HG02943 (cell line): ENCODE measurements around the gene NEU1.
"Not testable (repeated sequence)": the region's sequence is repeated elsewhere in the genome, so short reads cannot be mapped to it uniquely, and the experiment has no call there.

Experiments
- ATAC-seq: cut with Tn5 transposase; IDR thresholded peaks from one replicate; pipeline ENCODE4 v1.9.1; 2021; ENCODE audit warnings: mild to moderate bottlenecking, low read depth, moderate library complexity; ENCODE audit not compliant: unreplicated experiment

The NEU1 gene

GRCh38 chr6:31822036-31822821 is 40.4 kb downstream of the NEU1 start:
- ATAC-seq: no peak

GRCh38 chr6:31821301-31822035 is 41.2 kb downstream of the NEU1 start:
- no peak for ATAC-seq

- not testable (repeated sequence) for ATAC-seq
Measured at GRCh38 chr6:31820399-31820798, 42.2 kb downstream of the NEU1 start.

DNA sequence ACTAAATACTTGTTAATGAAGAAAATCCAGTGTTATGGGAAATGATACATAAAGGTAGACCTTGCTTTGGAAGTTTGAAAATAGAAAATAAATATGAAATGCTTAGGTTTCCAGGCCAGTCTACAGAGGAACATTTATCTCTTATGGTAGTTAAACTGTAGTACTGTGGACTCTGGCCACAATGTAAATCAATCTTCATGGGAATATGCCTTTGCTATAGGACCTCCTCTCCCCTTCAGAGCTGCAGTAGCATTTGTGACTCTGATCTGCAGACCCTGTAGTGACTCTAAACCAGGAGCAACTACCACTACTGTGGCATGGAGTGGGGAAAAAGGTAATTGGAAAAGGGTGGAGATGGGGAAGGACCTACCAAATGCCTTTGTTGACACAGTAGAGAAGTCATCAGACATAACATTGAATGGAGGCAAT is 42.7 kb downstream of the NEU1 start:
- no peak for ATAC-seq

DNA sequence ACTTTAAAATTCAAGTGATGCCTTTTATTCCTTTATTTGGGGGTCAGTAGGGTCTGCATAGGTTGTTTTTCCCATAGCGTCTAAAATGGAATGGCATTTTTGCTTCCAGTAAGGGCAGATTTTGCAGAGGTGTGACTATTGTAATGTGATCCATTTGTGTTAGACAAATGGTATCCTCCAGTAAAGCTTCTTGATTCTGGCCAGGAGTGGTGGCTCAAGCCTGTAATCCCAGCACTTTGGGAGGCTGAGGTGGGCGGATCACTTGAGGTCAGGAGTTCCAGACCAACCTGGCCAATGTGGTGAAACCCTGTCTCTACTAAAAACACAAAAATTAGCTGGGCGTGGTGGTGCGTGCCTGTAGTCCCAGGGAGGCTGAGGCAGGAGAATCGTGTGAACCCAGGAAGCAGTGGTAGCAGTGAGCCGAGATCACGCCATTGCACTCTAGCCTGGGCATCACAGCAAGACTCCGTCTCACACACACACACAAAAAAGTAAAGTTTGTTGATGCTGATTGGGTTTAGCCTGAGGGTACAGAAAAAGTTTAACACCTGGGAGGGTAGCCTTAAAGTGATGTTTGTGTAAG is 44.6 kb downstream of the NEU1 start:
- ATAC-seq: not testable (repeated sequence)

GRCh38 chr6:31817133-31817928 is 45.3 kb downstream of the NEU1 start:
- not testable (repeated sequence) for ATAC-seq

- no peak for ATAC-seq
Measured at GRCh38 chr6:31815025-31815838, 47.4 kb downstream of the NEU1 start, which contains the start of the genes HSPA1A and HSPA1L. Gene HSPA1A, plus strand, starts transcription at chr6:31815543. Its CDS starts 214 bp downstream, at chr6:31815757. Gene HSPA1L, minus strand, starts transcription at chr6:31815283. Its CDS starts 3,311 bp downstream, at chr6:31811972.

GRCh38 chr6:31814677-31815024 is 48.0 kb downstream of the NEU1 start:
- ATAC-seq: no peak

DNA sequence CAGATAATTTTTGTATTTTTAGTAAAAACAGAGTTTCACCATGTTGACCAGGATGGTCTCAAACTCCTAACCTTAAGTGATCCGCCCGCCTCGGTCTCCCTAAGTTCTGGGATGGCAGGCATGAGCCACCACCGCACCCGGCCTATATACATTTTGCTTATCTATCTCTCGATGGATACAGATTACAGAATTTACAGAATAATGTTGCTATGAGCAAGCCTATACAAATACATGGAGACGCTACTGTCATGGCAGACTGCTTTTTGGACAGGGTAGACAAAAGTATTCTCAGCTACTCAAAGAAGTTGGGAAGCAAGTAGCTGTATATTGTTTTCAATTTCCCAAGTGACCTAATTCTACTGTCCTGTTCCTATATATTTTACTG is 49.2 kb downstream of the NEU1 start:
- ATAC-seq: no peak

GRCh38 chr6:31811645-31812044 is 51.0 kb downstream of the NEU1 start:
- no peak for ATAC-seq

DNA sequence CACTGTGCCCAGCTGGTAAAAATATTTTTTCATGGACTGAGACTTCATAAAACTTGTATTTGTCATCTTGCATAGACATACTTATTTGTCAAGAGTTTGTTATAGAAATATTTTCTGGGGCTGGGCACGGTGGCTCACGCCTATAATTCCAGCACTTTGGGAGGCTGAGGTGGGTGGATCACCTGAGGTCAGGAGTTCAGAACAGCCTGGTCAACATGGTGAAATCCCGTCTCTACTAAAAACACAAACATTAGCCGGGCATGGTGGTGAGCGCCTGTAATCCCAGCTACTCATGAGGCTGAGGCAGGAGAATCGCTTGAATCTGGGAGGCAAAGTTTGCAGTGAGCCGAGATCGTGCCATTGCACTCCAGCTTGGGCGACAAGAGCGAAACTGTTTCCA is 54.0 kb downstream of the NEU1 start:
- not testable (repeated sequence) for ATAC-seq
